GM19468 (cell line): ENCODE results near the gene CNOT10.
A peak's percentile ranks its signal among the peaks of the same experiment; 100 is the strongest.
"Not testable (repeated sequence)": the region's sequence is repeated elsewhere in the genome, so short reads cannot be mapped to it uniquely, and the experiment has no call there.

ENCODE experiments used
- ATAC-seq: cut with Tn5 transposase; IDR thresholded peaks from one replicate; pipeline ENCODE4 v1.9.1; 2021; ENCODE audit warnings: mild to moderate bottlenecking, moderate library complexity, moderate number of reproducible peaks; ENCODE audit not compliant: unreplicated experiment; ENCODE audit errors: extremely low read depth

Gene CNOT10

GRCh38 chr3:32684800-32685542 lies at the start of gene CNOT10:
TSS of gene CNOT10 (plus strand) at chr3:32685188. CDS start at chr3:32685461, 273 bp downstream.
- peak; percentile 98 for ATAC-seq

DNA sequence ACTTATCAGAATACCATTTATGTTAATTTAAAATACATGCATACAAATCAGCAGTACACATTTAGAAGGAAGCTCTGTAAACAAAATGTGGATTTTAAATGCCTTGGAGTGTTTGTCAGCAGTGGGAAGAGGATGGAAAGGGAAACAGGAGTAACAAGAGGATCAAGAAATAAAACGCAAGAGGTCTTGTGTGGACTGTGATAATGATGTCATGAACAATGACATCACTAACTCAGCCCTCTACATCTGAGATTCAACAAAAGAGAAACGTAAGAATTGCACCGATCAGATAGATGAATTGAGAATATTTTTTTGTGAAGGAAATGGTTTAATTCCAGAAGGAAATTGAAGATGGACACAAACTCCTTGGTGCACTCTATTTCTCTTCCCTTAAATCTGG lies 44.0 kb upstream of the CNOT10 start:
- ATAC-seq, result no peak

DNA sequence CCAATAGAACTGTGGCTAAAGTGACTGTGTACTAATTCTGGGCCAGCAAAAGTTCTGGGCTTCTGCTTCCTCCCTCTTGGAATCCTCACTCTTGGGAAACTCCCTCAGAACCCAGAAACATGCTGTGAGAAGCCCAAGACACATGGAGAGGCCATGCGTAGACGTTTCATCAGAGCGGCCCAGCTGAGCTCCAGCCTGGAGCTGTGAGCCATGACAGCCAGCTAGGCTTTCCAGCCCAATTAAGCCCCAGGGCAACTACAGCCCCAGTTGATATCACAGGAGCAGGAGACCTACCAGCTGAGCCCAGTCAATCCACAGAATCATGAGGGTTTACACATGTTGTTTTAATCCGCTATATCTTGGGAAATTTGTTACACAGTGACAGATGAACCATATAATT lies 43.6 kb upstream of the CNOT10 start:
- no peak for ATAC-seq

GRCh38 chr3:32643354-32643753 lies 41.6 kb upstream of the CNOT10 start:
- ATAC-seq, result no peak

DNA sequence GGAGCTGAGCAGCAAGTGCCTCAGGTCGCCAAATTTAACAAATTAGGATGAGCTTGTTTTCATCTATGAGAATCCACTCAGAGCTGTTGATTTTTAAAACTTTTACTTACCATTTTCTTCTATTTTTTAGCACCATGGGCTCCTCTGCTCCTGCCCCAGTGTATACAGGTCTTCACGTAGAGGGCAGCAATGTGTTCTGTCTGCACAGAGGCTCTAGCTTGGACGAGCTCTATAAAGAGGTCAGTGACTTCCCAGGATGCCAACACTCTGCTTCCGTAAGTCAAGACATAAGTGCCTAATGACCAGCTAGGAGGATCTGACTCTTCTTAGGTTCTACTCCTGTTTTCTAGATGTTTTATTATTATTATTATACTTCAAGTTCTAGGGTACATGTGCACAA lies 41.2 kb upstream of the CNOT10 start:
- no peak for ATAC-seq

GRCh38 chr3:32644380-32644779 lies 40.6 kb upstream of the CNOT10 start:
- no peak for ATAC-seq

GRCh38 chr3:32646761-32647160 lies 38.2 kb upstream of the CNOT10 start:
- ATAC-seq, result no peak

- ATAC-seq, result not testable (repeated sequence)
Measured at GRCh38 chr3:32652337-32653100, 32.5 kb upstream of the CNOT10 start.

DNA sequence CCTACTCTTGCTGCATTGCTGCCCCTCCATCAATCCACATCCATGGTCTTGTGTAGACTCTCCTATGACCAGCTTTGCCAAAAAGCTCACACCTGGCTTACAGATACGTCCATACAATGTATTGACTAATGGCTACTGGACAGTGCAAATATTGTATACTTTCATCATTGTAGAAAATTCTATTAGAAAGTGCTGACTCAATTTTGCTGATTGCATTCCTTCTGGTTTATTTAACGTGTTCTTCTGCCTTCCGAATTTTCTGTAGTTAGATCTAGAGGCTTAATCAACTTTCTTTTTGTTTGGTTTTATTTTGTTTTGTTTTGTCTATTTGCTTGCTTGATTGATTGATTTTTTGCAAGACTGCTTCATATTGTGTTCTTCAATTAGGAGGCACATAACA lies 29.8 kb upstream of the CNOT10 start:
- no peak for ATAC-seq

- no peak for ATAC-seq
Measured at GRCh38 chr3:32660634-32661033, 24.4 kb upstream of the CNOT10 start.

GRCh38 chr3:32662647-32663046 lies 22.3 kb upstream of the CNOT10 start:
- no peak for ATAC-seq

DNA sequence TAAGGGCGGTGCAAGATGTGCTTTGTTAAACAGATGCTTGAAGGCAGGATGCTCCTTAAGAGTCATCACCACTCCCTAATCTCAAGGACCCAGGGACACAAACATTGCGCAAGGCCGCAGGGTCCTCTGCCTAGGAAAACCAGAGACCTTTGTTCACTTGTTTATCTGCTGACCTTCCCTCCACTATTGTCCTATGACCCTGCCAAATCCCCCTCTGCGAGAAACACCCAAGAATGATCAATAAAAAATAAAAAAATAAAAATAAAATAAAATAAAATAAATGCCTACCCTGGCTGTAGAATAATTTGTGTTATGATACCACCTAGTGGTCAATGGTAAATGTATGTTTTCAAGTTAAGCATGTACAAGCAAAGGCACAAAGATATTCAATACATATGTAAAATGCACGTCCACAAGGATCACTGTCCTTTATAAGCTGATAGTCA lies 20.3 kb upstream of the CNOT10 start:
- peak; percentile 32 for ATAC-seq

- no peak for ATAC-seq
Measured at GRCh38 chr3:32667072-32667582, 17.9 kb upstream of the CNOT10 start.

- ATAC-seq, result not testable (repeated sequence)
Measured at GRCh38 chr3:32669226-32669625, 15.8 kb upstream of the CNOT10 start.

GRCh38 chr3:32673730-32674129 lies 11.3 kb upstream of the CNOT10 start:
- ATAC-seq, result not testable (repeated sequence)

- no peak for ATAC-seq
Measured at GRCh38 chr3:32675164-32675563, 9.8 kb upstream of the CNOT10 start.

- no peak for ATAC-seq
Measured at GRCh38 chr3:32675650-32676049, 9.3 kb upstream of the CNOT10 start.

DNA sequence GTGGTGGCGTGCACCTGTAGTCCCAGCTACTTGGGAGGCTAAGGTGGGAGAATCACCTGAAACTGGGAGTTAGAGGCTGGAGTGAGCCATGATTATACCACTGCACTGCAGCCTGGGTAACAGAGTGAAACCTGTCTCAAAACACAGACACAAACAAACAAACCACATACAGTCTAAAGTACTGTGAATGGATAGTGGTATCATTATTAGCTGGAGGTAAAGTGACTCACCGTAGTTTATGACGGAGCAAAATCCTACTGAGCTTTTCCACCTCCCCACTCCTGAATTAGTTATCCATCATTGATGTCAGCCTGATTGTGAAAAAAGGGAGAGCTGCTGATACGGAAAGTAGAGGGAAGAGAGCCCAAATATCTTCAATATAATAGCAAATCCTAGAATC lies 3.2 kb upstream of the CNOT10 start:
- ATAC-seq, result no peak

DNA sequence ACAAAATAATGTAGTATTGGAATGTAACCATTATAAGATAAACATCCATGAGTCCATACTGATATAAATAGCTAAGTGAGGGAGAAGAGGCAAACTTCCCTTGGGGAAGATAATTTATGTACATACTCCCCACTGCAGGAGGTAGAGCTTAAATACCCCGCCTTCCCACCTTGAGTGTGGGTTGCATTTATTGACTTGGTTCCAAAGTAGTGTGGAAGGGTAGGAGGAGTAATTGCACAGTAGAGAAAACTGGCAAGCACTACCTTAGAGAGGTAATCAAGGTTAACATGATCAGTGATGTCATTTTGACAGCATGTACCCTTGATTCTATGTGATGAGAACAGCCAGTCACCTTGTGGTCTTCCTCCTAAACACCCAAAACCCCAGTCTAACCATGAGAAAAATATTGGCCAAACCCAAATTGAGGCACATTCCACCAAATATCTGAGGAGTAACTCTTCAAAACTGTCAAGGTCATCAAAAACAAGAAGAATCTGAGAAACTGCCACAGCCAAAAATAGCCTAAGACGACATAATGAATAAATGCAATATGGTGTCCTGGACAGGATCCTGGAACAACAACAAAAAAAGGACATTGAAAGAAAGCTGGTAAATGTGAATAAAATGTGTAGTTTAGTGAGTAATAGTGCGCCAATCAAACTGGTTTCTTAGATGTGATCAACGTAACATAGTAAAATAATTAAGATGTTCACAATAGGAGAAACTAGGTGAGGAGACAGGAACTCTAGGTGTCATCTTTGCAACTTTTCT lies 774 bp upstream of the CNOT10 start:
- ATAC-seq, result no peak

DNA sequence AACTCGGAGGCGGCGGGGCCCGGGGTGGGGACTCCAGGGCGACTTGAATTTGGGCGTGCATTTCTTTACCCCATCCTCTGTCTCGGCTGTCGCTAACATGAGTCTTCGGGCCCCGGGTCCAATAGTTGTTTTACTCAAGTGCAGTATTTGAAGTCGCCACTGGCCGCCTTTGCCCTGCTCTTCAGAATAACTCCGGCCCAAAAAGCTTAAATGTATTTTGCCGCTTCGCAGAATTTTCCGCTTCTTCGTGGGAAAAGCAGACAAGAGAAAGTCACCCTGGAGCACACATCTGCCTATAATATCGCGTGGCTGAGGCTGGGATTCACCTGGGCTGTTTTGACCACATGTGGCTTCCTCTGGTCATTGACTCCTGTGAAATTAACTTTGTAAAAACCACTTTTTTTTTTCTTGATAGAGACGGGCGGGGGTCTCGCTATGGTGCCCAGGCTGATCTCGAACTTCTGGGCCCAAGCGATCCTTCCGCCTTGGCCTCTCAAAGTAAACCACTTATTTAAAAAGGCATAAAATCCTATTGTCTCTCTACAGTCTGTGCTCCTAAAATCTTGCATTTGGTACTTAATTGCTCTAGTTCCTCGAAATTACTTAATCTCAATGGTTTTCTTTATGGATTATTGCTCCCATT lies 676 bp downstream of the CNOT10 start:
- no peak for ATAC-seq
